Measurements from ENCODE around the gene C3.
A peak's percentile ranks its signal among the peaks of the same experiment; 100 is the strongest.

C3 gene

GRCh38 chr19:6730153-6730804 lies 9.8 kb upstream of the C3 start:
- no peak for DNase-seq

DNA sequence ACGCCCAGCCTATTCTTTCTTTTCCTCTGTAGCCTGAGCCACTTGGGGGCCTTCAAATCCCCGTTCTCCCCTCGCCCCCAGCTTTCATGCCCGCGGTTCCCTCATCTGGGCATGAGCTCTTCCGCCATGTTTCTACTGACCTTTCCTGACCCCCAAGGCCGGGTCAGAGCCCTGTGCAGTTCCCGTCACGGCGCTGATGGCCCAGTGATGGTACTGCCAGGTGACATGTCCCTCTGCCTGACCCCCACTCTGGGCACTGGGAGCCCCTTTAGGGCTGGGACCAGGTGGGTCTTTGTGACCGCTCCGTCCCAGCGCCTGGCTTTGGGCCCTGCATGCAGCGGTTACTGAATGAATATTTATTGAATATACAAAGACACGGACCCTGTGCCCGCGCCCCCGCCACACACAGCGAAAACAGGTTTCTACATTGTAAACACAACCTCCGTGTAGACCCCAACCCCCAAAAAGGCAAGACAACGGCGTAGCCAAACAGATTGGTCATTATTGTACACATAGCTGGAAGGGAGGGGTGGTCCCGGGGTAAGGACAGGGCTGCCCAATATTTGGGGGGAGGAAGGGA lies 9.2 kb upstream of the C3 start:
- DNase-seq: no peak

GRCh38 chr19:6728346-6728745 lies 7.9 kb upstream of the C3 start:
- DNase-seq: peak; percentile 56

GRCh38 chr19:6725513-6726231 lies 5.2 kb upstream of the C3 start:
- no peak for DNase-seq

- no peak for DNase-seq
Measured at GRCh38 chr19:6724631-6725492, 4.4 kb upstream of the C3 start.

DNA sequence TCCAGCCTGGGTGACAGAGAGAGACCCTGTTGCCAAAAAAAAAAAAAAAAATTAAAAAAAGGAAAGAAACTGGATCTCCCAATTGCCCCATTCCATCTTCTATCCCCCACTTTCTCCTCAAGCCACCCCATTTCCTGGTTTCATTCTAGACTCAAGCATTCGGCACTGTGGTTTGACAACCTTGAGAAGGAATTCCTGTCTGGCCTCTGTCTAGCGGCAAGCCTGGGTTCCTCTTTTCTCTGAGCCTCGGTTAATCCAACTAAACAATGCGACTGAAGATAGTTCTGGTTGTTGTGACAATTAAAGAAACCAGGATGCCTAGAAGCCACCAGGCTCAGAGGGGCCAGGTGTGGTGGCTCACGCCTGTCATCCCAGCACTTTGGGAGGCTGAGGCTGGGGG lies 3.3 kb upstream of the C3 start:
- peak; percentile 45 for DNase-seq

- DNase-seq: no peak
Measured at GRCh38 chr19:6723108-6723618, 2.7 kb upstream of the C3 start.

DNA sequence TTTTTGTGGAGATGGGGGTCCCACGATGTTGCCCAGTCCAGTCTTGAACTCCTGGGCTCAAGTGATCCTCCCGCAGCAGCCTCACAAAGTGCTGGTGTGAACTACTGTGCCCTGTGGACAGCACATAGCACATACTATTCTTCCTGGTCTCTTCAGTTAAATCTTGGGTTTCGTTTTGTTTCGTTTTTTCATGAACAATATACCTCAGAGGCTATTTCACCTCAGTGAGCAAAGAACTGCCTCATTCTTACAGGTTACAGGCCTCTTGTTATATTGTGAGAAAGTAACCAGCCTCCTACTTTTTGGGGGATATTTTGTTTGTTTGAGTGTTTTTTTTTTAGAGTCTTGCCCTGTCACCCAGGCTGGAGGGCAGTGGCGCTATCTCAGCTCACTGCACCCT lies 1.3 kb upstream of the C3 start:
- no peak for DNase-seq

- DNase-seq: no peak
Measured at GRCh38 chr19:6721138-6721474, 656 bp upstream of the C3 start.

DNA sequence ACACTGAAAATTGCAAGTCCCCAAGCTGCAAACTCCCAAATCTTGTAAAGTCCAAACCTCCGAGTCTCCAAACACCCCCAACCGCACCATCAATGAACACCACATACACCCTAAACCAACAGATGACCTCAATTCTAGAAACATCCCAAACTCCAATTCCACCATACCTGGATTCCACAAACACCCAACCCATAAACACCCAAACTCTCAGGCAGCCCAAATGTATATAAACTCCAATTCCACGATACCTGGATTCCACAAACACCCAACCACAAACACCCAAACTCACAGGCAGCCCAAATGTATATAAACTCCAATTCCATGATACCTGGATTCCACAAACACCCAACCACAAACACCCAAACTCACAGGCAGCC lies 470 bp downstream of the C3 start:
- DNase-seq: no peak

DNA sequence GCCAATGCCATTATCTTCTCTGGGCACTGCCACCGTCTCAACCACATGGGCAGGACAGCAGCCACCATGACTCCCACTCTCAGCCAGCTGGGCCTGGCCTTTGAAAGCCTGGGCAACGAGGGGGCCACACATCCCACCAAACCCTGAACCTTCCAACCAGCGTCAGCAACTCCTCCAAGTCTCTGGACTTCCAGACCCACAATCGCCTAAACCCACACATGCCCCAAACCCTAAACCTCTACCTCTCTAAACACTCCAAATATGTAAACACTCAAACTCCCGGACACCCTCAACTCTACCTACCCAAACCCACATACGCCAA lies 949 bp downstream of the C3 start:
- no peak for DNase-seq

GRCh38 chr19:6718741-6719539 lies 1.5 kb downstream of the C3 start:
- peak; percentile 37 for DNase-seq

- DNase-seq: no peak
Measured at GRCh38 chr19:6718111-6718740, 2.2 kb downstream of the C3 start.

GRCh38 chr19:6717441-6717971 lies 2.9 kb downstream of the C3 start:
- no peak for DNase-seq

DNA sequence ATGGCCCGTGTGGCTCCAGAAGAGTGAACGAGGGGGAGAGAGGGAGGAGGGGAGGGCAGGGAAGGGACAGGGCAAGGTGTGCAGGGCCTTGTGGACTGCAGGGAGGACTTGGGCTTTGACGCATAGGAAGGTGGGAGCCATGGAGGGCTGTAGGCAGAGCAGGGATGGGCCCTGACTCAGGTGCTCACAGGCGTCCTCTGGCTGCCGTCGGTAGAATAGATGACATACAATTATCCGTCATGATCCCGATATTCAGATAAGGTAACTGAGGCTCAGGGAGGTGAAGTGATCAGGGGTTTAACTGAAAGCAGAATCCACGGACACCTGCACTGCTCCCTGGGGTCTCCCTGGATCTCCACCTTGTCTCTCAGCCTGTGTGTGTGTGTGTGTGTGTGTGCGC lies 3.4 kb downstream of the C3 start:
- DNase-seq: no peak

DNA sequence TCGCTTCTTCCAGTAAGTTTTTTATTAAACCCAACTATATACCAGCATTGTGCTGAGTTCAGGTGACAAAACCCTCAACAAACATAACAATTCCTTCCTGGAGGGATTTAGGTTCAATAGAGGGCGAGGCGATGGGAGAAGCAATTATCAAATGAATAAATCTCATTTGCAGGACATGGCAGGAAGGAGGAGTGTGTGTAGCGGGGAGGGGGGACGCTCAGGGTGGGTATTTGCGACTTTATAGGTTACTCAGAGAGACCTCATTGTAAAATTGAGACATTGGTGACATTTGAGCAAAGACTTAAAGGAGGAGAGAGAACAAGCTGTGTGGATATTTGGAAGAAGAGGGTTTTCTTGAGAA lies 3.9 kb downstream of the C3 start:
- DNase-seq: no peak

GRCh38 chr19:6714749-6715555 lies 5.5 kb downstream of the C3 start:
- DNase-seq: no peak

DNA sequence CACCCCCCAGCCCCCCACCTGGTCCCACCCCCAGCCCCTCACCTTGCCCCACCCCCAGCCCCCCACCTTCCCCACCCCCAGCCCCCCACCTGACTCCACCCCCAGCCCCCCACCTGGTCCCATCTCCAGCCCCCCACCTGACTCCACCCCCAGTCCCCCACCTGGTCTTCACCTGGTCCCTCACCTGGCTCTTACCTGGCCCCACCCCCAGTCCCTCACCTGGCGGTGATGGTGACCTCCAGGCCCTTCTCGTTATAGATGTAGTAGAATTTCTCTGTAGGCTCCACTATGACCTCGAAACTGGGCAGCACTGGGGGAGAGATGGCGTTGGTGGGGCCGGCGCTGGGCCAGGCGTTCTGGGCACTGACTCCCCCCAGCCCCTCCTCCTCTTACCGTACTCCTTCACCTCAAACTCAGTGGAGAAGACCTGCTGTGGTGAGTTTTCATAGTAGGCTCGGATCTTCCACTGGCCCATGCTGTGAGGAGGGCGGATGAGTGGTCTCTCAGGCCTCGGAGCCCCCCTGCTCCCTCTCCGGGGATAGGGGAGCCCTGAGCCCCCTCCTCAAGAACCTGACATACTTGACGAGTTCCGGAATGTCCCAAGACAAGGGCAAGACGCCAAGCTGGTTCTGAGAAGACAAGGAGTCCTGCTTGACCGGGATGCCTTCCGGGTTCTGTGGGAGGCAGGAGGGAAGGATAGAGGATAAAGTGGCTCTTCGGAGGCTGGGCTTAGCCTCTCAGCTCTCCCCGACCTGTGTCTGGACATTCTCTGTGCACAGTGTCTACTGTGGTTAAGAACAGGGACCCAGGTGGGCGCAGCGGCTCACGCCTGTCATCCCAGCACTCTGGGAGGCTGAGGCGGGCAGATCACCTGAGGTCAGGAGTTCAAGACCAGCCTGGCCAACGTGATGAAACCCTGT lies 6.4 kb downstream of the C3 start:
- DNase-seq: no peak

GRCh38 chr19:6712692-6713670 lies 7.5 kb downstream of the C3 start:
- DNase-seq: no peak
